K562 (cell line): ENCODE data around the gene PDGFRA.

Experiments used
- CEBPB ChIP-seq: fragments of 450-650 bp; IDR thresholded peaks from 2 replicates; pipeline ENCODE4 v1.6.1; 2016; ENCODE audit warnings: missing genetic modification characterization, missing compliant biosample characterization
- CHD1 ChIP-seq: fragments of 200-600 bp; sonication (generic); IDR thresholded peaks from one replicate; pipeline ENCODE4 v1.6.1; 2012; ENCODE audit warnings: mild to moderate bottlenecking, moderate library complexity, low read length, inconsistent platforms
- CREB1 ChIP-seq, 2 experiments: sonication (generic) in 1 of 2; formaldehyde crosslinking in 1 of 2; IDR thresholded peaks; 2 replicates each; pipeline versions ENCODE4 v1.6.1 to v1.8.0; 2012 to 2022; ENCODE audit warnings: inconsistent platforms in 1 of 2, mild to moderate bottlenecking in 1 of 2, missing genetic modification reagents in 1 of 2, moderate library complexity in 1 of 2
- FOXP4 ChIP-seq: sonication (generic); formaldehyde crosslinking; IDR thresholded peaks from 2 replicates; pipeline ENCODE4 v1.8.0; 2022; ENCODE audit warnings: mild to moderate bottlenecking, missing genetic modification reagents, borderline replicate concordance
- HNRNPUL1 ChIP-seq: fragments of 200-400 bp; formaldehyde crosslinking; IDR thresholded peaks from 2 replicates; pipeline ENCODE4 v1.6.1; 2017; ENCODE audit warnings: low read length
- MLX ChIP-seq, 2 experiments: fragments of 450-650 bp in 1 of 2; sonication (generic) in 1 of 2; formaldehyde crosslinking; conservative IDR thresholded peaks; 2 replicates each; pipeline versions ENCODE4 v1.4.0 to v1.8.1; 2020 to 2022; ENCODE audit warnings: mild to moderate bottlenecking in 1 of 2, missing genetic modification reagents in 1 of 2
- TBL1XR1 ChIP-seq, 2 experiments: IDR thresholded peaks; 2 replicates each; pipeline ENCODE4 v1.6.1; 2012; ENCODE audit warnings: improper control_type of control experiment in 2 of 2, low read length in 2 of 2, mild to moderate bottlenecking in 1 of 2

- TF ChIP-seq MLX (CRISPR knock-in tag; conservative IDR thresholded peaks at IDR 0.05) (no peak), TBL1XR1 (IDR thresholded peaks at IDR 0.05; ENCODE audit: low read length in 2 of 2) (no peak), CREB1 (IDR thresholded peaks at IDR 0.05) (no peak), CREB1 (CRISPR knock-in tag; IDR thresholded peaks at IDR 0.05) (no peak), HNRNPUL1 (no peak), FOXP4 (CRISPR knock-in tag) (no peak), CHD1 (no peak), CEBPB (tag) (no peak)
These were observed 88.6 kb downstream of the PDGFRA start for GRCh38 chr4:54317690-54318089.
